Measurements from ENCODE around the gene SSR3. TPM values are rescaled to one million over a fixed set of nuclear protein-coding genes. Genes with fewer than 3 reads are reported as not detected.
A peak's percentile ranks its signal among the peaks of the same experiment; 100 is the strongest.

SSR3 gene
- total RNA-seq, 1 experiment from 2014 or later, result 177 TPM

DNA sequence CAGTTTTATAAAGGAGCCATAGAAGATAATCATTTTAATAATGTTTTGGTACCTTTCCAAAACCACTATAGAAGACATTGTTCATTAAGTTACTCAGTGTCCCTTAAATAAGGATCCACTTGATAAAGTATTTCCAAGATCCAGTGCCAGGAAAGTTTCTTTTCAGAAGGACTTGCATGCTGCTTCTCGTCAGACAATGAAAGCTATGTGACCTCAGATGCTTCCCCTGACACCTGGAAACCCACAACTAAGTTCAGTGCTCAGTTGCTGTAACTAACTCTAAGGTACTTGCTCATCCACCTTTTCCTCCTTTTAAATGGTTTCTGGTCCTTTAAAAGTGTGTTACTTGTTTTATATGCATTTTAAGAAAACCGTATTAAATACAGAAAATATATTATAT lies 7.3 kb downstream of the SSR3 start:
- no peak for DNase-seq (ENCODE audit: low read depth)
- in situ Hi-C loops (cut with HindIII; ENCODE audit: low pct_unique_long_range_greater_than_20kb, low sequenced_read_pairs), result no loop called here

DNA sequence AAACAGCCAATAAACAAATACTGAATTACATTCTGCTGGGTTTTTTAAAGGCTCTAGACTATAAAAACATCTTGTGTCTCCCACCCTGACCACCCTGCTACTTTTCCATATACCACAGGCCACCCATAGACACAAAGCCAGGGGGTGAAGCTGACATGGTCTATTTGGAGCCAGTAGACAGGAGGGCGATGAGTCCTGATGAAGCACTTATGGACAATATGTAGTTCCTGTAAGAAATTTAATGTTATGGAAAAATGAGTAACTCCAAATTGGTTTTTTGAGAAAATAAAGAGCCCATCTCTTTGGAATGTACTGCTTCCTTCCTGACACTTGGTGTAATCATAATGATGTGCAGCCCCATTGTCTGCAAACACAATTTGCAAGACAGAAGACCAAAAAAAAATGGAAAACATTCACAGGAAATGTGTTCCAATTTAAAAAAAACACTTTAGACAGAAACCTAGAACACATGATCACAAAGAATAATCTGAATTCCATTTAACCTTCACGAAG lies 11.8 kb downstream of the SSR3 start:
- DNase-seq (ENCODE audit: low read depth), result no peak
- in situ Hi-C loops (cut with HindIII; ENCODE audit: low pct_unique_long_range_greater_than_20kb, low sequenced_read_pairs), result no loop called here

DNA sequence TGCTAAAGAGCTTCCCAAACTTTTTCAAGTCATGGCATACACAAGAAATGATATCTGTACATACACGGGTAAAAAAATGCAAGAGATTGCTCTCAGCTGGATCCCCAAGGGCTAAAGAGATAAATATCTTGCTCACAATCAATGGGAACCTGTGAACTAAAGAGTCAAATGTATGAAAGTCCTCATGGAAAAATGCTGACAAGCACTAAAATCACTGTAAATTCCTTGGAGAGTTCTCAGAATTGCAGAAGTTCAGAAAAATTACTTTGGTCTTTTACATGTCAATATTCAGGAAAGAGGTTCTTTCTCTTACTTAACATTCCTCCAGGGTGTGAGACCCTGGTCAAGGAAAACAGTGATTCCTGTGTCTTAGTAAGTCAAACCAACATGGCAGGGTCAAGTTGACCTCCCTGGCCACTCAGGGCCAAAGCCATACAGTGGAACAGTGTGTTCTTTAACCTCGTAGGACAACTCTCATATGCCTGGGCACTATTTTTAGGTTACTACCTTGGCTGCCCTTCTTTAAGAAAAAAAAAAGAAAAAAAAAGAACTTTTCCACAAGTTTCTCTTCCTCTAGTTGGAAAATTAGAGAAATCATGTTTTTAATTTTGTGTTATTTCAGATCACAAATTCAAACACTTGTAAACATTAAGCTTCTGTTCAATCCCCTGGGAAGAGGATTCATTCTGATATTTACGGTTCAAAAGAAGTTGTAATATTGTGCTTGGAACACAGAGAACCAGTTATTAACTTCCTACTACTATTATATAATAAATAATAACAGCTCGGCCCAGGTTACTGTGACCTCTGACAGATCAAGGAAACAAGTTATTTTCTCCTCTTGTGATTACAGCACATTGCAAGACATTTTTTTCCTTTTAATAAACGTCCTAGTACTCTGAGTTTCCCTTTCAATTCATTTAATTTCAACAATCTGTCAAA lies 12.5 kb downstream of the SSR3 start:
- no peak for DNase-seq (ENCODE audit: low read depth)
- in situ Hi-C loops (cut with HindIII; ENCODE audit: low pct_unique_long_range_greater_than_20kb, low sequenced_read_pairs), result no loop called here

DNA sequence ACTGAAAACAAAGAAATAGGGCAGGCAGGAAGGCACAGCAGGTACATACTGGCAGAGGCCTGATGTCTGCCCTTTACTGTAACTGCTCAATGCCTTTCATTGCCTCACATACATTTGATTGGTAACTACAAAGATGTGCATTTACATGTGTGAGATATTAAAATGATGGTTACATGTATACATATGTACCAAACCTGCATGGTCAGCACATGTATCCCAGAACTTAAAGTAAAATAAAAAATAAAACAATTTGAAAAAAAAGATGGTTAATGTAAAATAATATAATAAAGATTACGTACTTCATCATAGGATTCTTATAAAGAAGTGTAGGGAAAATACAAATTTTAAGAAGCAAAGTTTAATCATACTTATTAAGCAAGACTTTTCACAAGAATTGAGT lies 15.1 kb downstream of the SSR3 start:
- in situ Hi-C loops (cut with HindIII; ENCODE audit: low pct_unique_long_range_greater_than_20kb, low sequenced_read_pairs), result no loop called here

DNA sequence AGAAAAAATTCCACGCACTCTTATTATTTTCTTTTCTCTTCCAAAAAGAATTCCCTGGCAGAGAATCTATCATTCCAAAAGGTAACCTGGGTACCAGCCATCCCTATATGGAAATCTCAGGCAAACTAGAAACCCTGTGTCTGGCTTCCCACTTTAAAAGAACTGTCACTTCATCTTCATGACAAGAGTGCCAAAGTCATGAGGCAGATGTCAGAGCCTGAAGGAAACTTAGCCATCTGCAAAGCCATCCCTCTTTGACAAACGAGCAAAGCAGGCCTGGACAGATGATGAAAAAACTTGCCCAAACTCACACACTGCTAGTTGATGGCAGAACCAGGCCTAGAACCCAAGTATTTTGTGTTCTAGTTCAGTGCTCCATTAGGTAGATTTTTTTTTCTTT lies 15.9 kb downstream of the SSR3 start:
- no peak for DNase-seq (ENCODE audit: low read depth)
- in situ Hi-C loops (cut with HindIII; ENCODE audit: low pct_unique_long_range_greater_than_20kb, low sequenced_read_pairs), result no loop called here

More for the DNA sequence above, 15.1 kb downstream of the SSR3 start:
- no peak for DNase-seq (ENCODE audit: low read depth)

DNA sequence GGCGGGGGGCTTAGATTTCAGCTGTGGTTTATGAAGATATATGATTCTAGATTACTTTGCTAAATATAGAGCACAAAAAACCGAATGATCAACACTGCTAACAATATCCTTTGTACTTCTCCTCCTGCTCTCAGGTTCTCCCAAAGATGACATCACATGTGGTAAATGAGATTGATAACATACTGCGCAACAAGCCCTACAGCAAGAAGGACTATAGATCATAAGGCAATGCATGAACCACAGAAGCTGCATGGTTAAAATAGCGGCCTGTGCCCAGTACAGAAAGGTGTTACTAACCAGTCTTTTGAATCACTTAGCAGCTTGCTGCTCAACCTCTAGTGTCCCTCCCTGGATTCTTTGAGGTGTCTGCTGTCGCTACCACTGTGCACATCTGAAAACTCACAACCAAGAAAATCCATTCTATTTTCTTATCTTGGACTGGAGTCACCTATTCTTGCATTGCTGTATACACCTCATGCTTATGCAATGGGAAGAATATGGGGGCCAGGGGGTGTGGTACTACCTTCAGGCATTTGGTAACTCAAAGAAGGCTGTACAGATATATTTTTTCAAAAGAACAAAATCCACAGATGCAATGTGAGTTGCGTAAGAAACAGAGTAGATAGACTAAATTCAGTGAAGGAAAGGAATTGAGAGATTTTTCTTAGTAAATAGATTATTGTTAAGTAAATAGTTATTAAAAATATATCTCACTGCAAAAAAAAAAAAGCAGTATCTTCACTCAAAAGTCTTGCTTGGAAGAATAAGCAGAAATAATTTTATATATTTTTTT lies 18.2 kb downstream of the SSR3 start:
- DNase-seq (ENCODE audit: low read depth), result no peak
- in situ Hi-C loops (cut with HindIII; ENCODE audit: low pct_unique_long_range_greater_than_20kb, low sequenced_read_pairs), result no loop called here

DNA sequence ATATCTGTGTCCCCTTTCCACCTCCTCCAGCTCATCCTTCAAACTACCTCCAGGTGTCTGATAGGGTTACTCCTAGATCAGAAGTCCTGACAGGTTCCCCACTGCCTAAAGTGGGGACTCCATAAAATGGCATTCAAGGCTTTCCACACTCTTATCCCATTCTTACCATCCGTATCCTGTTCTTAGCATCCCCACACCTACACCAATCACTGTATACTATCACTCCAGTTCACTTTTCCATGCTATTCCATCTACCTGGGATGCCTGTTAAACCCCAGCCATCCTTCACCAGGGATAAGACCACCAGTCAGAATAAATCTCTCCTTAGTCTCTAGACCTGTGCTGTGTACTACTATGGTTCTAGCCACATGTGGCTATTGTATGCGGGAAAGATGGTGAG lies 19.1 kb downstream of the SSR3 start:
- DNase-seq (ENCODE audit: low read depth), result no peak
- in situ Hi-C loops (cut with HindIII; ENCODE audit: low pct_unique_long_range_greater_than_20kb, low sequenced_read_pairs), result no loop called here

DNA sequence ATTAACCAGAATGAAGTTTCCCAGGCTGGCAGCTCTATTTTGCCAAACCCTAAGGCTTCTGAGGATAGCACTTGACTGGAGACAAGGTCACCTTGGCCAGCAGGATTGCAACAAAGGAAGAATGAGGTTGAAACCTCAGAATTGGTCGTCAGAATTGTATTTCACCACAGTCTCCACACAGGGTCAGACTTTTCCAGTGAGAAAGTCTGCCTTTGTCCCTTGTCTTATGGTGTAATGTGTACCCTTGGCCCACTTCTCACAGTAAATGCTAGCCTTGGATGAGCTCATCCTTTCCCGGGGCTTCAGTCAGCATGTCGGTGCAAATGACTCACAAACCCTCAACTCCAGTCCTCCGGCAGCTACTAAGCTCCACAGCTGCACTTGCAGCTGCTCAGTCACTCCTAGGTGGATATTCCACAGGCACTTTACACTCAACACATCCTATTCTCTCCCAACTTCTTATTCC lies 19.7 kb downstream of the SSR3 start:
- peak; percentile 98 for DNase-seq (ENCODE audit: low read depth)
- in situ Hi-C loops (cut with HindIII; ENCODE audit: low pct_unique_long_range_greater_than_20kb, low sequenced_read_pairs), result no loop called here

DNA sequence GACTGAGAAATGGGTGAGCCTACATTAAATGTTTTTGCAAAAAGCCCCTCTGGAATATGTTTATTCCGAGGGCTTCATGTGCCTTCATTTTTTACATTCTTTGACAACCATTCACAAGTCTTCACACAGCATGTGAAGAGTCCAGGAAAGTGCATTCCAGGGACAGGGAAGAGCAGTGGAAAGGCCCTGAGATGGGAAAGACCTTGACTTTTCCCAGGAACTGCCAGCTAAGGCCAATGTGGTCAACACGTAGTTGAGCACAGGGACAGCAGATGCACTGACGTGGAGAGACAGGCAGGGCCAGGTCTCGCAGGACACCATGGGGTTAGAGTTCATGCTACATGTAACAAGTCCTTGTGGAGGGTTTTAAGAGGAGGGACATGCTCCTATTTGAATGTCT lies 21.7 kb downstream of the SSR3 start:
- in situ Hi-C loops (cut with HindIII; ENCODE audit: low pct_unique_long_range_greater_than_20kb, low sequenced_read_pairs), result no loop called here
- DNase-seq (ENCODE audit: low read depth), result no peak

DNA sequence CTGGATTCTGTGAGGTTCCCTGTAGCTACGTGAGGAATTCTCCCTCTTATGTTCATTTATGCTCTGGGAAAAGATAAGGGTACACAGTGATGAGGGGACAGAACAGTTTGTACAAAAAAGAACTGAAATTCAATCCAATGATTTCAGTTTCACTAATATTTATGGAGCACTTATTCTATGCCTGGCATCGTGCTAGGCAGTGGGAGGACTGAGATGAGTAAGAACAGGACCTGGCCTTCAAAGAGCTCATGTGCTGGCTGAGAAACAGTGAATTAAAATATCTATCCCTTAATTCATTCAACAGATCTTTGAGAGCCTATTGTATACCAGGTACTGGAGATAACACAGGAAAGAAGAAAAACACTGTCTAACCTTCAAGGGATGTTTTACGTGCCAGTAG lies 22.2 kb downstream of the SSR3 start:
- in situ Hi-C loops (cut with HindIII; ENCODE audit: low pct_unique_long_range_greater_than_20kb, low sequenced_read_pairs), result no loop called here
- no peak for DNase-seq (ENCODE audit: low read depth)

DNA sequence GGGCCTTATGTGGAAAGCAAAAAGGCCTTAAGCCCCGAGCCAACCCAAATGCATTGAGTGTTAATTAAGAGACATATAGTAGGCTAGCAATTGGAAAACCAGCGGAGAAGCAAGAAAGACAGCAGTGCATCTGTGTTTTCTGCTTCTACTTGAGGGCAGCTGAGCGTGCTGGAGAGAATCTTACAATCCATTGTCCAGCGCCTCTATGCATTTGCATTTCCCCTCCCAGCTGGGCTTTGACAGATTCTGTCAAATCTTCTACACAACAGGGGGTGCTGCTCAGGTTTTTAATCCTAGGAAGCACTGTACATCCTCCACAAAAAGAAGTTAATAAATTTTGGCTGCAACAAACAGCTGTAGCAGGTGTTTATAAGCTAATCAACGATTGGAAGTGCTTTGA lies 23.9 kb downstream of the SSR3 start:
- no peak for DNase-seq (ENCODE audit: low read depth)
- in situ Hi-C loops (cut with HindIII; ENCODE audit: low pct_unique_long_range_greater_than_20kb, low sequenced_read_pairs), result no loop called here

DNA sequence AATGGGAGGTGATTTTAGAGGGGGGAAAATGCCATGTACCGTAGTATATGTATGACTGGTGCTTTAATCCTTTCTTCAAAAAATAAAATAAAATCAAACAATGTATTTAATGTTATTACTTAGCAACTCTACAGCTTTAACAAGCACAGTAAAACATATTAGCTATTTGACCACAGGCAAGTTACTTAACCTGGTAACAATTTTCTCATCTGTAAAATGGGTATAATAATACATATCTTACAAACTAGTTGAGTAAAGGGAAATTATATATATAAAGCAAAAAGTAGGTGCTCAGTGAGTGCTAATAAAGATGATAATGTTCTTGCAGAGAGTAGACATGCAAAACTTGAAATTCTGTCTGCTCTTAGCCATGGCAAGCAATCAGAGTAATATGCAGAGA lies 27.9 kb downstream of the SSR3 start:
- DNase-seq (ENCODE audit: low read depth), result no peak
- in situ Hi-C loops (cut with HindIII; ENCODE audit: low pct_unique_long_range_greater_than_20kb, low sequenced_read_pairs), result no loop called here

DNA sequence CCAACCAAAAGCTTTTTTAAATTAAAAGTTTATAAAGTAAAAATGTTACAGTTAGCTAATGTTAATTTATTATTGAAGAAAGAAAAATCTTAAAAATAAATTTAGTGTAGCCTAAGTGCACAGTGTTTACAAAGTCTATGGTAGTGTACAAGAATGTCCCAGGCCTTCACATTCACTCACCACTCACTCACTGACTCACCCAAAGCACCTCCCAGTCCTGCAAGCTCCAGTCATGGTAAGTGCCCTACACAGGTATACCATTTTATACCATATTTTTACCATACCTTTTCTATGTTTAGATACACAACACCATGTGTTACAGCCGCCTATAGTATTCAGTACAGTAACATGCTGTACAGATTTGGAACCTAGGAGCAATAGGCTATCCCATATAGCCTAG lies 29.1 kb downstream of the SSR3 start:
- in situ Hi-C loops (cut with HindIII; ENCODE audit: low pct_unique_long_range_greater_than_20kb, low sequenced_read_pairs), result no loop called here

DNA sequence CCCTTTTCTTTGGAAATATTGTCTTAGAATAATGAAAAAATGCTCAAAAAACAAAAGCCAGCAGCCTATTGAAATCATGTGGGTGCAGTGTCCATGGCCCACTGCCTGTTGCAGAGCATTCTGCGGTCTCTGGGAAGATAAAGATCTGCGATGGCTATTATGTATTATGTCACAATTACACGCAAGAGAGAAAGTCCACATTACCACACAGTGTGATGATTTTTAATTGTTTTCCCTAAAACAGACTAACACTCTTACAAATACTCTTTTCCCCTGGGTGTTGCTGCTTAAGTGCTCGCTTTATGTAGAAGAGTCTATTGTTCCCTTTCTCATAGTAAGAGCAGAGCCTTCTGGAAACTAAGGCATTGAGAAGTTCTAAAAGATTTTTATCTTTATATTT lies 32.2 kb downstream of the SSR3 start:
- in situ Hi-C loops (cut with HindIII; ENCODE audit: low pct_unique_long_range_greater_than_20kb, low sequenced_read_pairs), result no loop called here

More for the DNA sequence above, 29.1 kb downstream of the SSR3 start:
- no peak for DNase-seq (ENCODE audit: low read depth)

DNA sequence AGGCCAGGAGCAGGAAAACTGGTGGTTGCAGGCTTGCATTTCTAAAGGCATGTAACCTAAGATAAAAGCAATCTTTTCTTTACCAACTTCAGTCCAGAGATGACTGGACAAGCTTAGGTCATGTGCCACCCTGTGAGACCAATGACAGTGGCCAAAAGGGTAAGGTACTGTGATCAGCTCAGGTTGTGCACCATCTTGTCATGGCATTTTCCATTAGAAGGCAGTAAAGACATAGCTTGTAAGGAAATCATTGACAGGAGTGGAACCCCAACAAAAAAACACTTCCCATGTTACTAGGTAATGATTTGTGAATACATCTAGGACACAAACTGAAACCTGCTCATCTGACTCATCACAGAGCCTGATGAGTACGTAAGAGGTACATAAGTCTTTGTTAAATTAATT lies 35.2 kb downstream of the SSR3 start:
- in situ Hi-C loops (cut with HindIII; ENCODE audit: low pct_unique_long_range_greater_than_20kb, low sequenced_read_pairs), result no loop called here
- peak; percentile 39 for DNase-seq (ENCODE audit: low read depth)

More for the DNA sequence above, 32.2 kb downstream of the SSR3 start:
- DNase-seq (ENCODE audit: low read depth), result no peak

DNA sequence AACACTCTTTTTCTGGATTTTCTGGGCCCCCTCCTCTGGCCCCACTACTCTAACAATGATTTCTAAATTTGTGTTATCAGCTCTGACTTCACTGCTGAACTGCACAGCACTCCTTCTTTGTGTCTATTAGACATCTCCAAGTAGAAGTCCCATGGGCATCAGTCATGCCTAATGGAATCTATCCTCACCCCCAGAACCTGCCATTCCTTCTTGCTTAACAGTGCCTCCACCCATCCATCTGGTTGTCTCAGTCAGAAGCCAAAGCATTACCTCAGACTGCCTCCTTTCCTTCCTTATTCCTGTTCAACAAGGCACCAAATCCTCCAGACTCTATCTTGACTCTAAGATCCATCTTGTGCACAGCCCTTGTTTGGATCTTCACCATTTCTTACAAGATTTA lies 36.2 kb downstream of the SSR3 start:
- in situ Hi-C loops (cut with HindIII; ENCODE audit: low pct_unique_long_range_greater_than_20kb, low sequenced_read_pairs), result no loop called here
- DNase-seq (ENCODE audit: low read depth), result no peak

DNA sequence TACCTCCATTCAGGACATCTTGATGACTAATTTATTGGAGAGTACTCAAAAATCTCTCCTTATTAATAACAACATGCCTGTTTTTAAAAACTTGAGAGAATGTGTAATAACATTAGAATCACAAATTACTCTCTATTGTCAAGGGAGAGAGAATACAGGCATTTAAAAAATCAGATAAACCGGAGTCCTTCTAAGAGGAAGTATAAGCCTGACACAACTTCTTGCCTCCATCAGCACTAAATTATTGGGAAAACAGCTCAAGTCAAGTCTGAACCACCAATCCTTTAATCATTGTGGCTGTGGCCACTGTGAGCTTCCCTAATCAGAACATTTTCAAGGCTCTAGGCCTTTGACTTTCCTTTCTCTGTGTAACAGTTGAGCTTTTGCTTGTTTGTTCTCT lies 38.0 kb downstream of the SSR3 start:
- in situ Hi-C loops (cut with HindIII; ENCODE audit: low pct_unique_long_range_greater_than_20kb, low sequenced_read_pairs), result no loop called here
- DNase-seq (ENCODE audit: low read depth), result no peak

DNA sequence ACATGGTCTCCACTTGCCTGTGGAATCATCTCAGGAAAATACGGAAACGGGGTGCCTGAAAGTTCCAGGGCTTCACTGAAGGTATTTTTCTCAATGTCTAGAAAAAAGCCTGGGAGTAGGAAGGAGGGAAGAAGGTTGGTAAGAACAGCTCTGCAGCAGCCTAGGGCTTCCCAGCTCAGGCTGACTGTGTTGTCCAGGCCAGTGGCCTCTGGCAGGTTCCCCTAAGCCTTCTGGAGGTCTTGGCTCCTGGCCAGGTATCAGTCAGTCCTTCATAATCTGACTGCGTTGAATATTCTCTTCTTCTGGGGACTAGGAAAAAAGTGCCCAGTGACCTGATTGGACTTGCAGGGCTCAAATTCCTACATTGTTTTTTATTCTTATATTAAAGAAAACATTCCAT lies 38.6 kb downstream of the SSR3 start:
- no peak for DNase-seq (ENCODE audit: low read depth)
- in situ Hi-C loops (cut with HindIII; ENCODE audit: low pct_unique_long_range_greater_than_20kb, low sequenced_read_pairs), result no loop called here

DNA sequence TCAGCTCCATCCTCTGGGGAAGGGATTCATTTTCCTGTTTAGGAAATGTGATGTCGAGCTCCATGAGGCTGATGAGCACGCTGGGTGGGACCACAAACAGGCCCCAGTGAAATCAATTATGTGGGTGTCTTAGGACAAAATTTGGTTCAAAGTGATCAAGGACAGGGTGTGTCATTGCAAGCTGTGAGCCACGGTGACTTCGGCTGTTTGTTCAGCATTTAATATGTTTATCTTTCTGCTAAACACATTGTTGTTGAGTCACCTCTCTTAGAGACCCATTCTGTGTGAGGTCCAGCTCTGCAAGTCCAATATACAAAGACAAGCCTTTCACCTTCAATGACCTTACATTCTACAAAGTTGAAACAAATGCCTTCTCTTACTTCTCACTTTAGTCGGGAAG lies 41.3 kb downstream of the SSR3 start:
- in situ Hi-C loops (cut with HindIII; ENCODE audit: low pct_unique_long_range_greater_than_20kb, low sequenced_read_pairs), result no loop called here
- DNase-seq (ENCODE audit: low read depth), result no peak
